DMS53 (cell line): ENCODE data around the gene MYDGF.
"Not testable (repeated sequence)": the region's sequence is repeated elsewhere in the genome, so short reads cannot be mapped to it uniquely, and the experiment has no call there.

Source experiments
- DNase-seq: peaks from one replicate; lab custom pipeline; 2025; lab: John Stamatoyannopoulos, UW

Gene MYDGF

DNA sequence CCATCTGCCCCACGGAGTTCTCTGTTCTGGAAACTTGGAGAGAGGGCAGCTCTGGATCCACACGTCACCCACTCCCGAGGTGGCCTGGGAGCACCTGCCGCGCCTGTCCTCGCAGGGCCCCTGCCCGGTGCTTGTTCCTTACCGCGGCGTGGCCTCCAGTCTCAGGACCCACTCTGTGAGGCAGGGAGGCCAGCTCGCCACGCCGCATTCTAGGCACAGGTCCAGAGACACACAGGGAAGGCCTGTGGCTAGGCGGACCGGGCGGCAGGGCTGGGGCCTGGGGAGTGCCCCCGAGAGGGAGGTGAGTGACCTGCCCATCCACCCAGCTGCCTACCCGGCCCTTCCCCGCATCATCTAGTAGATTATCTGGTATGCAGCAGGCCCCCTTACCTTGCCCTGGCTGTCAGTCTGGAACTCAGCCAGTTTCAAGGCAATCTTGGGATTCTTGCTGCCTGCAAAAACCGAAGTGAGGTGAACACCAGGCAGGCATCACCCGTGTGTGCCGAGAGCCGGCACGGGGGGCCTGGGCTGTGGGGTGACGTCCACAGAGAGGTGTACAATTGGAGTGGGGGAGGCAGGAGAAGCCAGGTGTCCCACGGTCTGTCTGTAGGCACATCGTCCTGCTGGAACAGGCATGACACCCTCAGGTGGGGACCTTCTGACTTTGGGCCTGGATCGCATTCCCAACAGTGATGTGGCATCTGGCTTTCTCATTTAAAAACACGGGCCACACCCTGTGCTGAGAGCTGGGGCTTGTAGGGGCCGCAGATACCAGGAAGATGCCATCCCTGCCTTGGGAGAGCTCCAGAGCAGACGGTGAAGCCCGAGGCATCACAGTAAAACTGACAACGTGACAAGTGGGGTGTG lies 29.9 kb upstream of the MYDGF start:
- no peak for DNase-seq

- DNase-seq = no peak
Measured at GRCh38 chr19:4697304-4697703, 27.2 kb upstream of the MYDGF start.

GRCh38 chr19:4695224-4695731 lies 25.1 kb upstream of the MYDGF start:
- DNase-seq = no peak

DNA sequence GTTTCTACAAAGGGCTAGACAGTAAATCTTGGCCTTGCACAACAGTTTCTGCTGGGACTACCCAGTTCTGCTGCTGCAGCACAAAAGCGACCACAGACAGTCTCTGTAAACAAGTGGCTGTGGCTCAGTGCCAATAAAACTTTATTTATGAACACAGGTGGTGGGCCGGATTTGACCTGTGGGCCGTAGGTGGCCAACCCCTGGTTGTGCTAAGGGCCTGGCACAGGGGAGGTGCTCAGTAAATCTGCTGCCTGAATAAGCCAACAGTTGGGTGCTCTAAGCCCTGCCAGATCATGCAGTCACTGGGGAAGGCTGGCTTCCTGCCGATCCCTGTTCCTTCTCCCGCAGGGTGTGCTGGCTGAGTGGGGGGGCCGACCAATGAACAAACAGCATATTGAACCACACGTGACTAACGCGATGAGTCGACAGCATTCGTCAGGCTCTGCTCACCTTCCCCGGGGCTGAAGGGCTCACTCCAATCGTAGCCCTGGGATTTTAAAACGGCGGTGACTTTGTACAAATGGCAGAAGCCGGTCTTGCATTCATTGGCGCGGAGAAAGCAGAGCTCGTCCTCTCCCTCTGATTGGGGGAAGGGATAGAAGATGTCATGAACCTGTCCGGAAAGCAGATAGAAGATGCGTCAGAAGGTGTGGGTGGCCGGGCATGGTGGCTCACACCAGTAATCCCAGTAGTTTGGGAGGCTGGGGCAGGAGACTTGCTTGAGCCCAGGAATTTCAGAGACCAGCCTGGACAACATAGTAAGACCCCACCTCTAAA lies 24.3 kb upstream of the MYDGF start:
- no peak for DNase-seq

- no peak for DNase-seq
Measured at GRCh38 chr19:4693471-4694121, 23.5 kb upstream of the MYDGF start.

DNA sequence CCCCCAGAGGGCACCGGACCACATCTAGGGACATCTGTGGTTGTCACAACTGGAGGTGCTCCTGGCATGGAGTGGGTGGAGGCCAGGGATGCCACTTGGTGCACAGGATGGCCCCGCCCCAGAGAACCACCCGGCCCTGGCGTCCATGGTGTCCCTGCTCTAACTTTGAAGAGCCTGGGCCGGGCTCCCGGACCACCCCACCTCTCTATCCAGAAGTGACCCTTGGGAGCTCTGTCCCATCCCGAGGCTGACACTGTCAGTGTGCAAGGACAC lies 22.9 kb upstream of the MYDGF start:
- DNase-seq = no peak

- DNase-seq = no peak
Measured at GRCh38 chr19:4692251-4693077, 22.3 kb upstream of the MYDGF start.

DNA sequence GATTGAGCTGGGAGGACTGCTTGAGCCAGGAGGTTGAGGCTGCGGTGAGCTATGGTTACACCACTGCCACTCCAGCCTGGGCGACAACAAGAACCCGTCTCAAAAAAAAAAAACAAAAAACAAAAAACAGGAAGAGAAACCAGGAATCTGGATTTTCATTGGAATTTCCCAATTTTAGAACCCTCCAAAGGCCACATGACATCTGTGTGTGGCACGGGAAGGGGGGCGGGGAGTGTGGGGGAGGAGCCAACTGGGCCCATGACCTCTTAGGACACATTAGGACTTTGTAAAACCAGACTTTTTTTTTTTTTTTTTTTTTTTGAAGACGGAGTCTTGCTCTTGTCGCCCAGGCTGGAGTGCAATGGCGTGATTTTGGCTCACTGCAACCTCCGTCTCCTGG lies 21.2 kb upstream of the MYDGF start:
- no peak for DNase-seq

DNA sequence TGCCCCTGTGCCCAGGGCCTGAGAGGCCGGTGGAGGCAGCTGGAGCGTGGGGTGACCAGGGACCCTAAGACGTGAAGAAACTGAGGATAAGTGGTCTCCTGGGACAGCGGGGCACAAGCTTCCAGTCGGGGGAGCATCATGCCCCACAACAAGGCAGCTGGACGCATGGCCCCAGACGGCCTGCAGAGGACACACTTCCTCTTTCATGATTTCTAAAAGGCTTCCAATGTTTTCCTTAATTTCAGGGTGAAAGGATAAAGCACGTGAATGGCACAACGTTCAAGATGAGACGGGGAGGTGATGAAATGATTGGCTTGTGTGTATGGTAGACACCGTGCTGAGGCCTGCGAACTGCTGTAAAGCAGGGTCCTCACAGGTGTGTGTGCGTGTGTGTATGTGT lies 20.2 kb upstream of the MYDGF start:
- DNase-seq = no peak

- no peak for DNase-seq
Measured at GRCh38 chr19:4689403-4689802, 19.3 kb upstream of the MYDGF start.

DNA sequence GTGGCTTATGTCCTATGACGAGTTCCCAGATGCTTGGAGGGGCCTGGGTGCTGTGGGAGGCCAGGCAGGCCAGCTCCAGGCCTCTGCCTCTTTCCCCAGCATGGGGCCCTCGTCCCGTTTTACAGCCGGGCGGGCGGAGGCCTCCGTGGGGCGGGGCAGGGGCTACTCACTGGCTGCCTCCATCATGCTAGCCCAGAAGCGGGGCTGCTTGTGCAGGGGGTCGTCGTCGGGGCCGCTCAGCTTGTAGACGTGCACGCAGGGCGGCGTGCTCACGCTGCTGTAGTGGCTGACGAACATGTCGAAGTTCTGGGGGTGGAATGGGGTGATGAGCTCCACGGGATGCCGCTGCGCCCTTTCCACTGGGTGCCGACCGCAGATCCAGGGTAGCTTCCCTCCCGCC lies 18.4 kb upstream of the MYDGF start:
- DNase-seq = no peak

DNA sequence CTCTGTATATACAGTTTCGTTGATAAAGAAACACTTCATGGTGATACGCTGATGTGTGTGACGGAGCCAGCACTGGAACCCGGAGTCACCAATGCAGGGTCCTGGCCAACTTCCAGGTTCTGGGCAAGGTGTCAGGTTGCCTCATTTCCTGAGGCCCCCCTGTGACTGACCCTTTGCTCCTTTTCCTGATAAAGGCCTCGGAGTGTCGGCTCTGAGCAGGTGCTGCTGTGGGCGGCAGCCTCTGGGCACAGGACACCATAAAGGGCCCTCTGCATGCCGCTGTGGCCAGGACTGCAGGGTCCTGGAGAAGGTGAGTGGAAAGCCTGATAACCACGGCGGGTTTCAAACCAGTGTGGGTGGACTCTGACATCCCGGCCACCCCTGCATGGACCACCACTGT lies 17.3 kb upstream of the MYDGF start:
- no peak for DNase-seq

GRCh38 chr19:4686700-4687099 lies 16.6 kb upstream of the MYDGF start:
- no peak for DNase-seq

- DNase-seq = no peak
Measured at GRCh38 chr19:4684312-4685095, 14.4 kb upstream of the MYDGF start.

DNA sequence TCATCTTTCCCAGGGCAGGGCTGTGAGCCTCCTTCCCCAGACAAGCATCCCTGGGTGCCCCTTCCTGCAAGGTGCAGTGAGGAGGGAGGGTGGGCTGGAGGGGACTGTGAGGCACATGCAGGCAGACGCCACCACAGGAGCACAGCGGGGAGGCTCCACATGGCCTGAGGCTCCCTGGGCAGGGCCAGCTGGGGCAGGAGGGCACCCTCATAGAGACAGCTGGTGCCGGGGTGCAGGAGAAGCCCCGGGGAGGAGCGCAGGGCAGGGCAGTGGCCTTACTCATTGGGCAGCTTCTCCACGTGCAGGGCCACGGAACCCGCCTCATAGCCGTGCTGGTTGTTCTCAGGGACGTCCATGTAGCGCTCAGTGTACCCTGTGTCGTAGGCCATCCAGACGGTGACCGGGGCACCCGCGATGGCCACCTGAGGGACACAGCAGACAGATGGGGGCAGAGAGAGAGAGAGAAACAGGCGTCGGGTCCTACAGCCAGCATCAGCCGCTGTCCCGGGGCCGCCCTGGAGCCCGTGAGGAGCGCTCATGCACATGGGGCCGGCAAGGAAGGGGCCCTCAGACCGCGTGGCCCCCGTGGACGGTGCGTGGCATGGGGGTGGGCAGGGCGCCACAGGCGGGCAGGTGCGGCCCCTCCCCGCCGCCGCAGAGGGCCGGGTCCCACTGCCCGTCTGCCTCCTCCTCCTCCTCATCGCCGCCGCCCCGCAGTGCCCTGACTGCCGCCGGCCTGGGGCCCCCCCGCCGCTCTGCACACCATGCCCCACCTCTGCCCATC lies 12.5 kb upstream of the MYDGF start:
- no peak for DNase-seq

- DNase-seq = not testable (repeated sequence)
Measured at GRCh38 chr19:4680021-4680420, 9.9 kb upstream of the MYDGF start.

DNA sequence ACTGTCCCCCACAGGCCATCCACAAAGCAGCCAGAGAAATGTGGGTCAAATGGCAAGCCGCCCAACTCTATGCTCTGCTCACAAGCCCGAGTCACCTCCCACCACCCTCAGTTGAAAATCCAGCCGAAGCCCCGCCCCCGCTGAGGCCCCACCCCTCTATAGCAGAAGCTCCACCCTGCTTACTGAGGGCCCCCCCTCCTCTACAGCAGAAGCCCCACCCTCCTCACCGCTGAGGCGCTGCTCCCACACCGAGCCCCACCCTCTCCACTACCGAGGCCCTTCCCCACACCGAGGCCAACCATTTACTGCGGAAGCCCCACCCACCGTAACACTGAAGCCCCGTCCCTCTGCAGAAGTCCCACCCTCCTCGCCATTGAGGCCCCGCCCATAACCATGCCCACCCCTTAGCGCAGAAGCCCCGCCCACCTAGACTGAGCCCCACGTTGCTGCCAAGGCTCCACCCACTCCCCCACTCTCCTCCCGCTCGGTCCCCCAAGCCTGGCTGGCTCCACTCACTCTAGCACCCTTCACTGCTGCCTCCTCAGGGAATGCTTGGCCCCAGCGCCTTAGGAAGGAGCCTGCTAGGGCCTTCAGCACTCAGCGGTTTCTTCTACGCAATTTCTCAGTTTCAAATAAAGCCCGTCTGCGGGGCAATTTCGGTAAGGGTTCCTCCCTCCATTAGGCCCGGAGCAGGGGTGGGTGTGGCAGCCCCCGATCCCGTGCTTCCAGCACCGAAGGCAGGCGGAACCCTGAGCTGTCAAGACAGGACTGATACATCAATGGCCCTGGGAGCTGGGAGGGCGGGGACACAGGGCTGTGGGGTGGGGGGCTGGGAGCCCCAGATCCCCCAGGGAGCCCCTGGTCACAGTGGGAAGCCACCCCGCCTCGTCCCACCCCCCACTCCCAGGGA lies 9.0 kb upstream of the MYDGF start:
- peak; percentile 44 for DNase-seq

DNA sequence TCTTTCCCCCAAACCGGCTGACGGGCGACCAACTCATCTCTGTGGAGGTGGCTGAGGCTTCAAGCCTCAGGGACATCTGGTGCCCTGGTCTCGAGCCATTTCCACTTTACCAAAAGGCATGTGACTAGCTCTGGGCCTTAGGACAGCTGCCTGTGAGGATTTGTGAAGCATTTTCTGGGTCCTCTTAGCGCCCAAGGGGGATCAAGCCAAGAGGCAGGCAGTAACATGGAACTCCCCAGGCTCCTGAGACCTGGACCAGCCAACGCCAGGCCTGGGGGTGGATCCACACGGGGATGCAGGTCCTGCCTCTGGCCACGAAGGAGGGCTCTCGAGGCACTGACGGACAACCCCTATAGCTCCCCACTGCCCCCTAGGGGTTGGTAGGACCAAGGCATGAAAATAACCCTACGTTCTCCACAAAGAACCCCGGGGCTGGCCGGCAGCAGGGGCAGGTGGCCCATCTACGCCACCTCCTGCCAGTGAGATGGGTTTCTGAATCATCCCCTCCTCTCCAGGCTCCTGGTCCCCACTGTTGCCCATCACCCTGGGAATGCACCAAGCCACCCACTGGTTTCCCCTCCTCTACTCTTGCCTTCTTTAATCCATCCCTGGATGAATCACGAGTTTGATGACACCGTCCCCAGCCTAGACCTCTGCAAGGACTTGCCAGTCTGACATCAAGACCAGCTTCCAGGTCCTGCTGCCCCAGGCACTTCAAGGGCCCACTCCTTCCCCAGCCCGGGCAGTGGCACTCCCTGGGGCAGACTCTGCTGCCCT lies 7.0 kb upstream of the MYDGF start:
- DNase-seq = peak; percentile 59

DNA sequence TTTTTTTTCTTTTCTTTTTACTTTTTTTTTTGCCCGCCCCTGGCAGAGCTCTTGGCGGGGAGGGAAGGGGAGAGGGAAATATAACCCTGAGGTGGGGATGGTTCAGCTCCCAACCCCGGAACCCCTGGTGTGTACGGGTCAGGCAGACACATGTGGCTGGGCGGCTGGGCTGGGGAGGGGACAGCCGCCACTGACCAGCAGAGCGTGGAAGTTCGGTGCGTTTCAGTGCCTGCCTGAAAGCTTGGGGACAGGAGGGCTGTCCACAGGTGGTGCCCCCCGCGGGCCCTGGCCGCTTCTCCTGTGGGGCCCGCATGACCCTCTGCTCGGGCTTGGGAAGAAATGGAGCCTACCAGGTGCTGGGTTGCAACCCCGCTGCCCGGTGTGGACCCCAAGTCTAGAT lies 5.2 kb upstream of the MYDGF start:
- no peak for DNase-seq
